LNCAP (cell line): Measurements from ENCODE around the gene GALNT2.

Experiments
- TF ChIP-seq, protein P1 (sequence below): fragments of 450-650 bp; IDR thresholded peaks from 2 replicates; pipeline ENCODE4 v1.5.1; 2017; ENCODE audit warnings: mild to moderate bottlenecking

The GALNT2 gene

DNA sequence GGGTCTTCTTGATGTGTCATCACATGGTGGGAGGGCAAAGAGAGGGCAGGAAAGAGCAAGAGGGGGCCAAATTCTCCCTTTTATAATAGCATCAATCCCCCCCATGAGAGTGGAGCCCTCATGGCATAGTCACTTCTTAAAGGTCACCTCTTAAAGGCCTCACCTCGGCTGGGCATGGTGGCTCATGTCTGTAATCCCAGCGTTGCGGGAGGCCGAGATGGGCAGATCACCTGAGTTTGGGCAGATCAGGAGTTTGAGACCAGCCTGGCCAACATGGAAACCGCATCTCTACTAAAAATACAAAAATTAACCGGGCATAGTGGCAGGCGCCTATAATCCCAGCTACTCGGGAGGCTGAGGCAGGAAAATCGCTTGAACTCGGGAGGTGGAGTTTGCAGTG lies 189.0 kb downstream of the GALNT2 start:
- TF ChIP-seq, protein P1, sequence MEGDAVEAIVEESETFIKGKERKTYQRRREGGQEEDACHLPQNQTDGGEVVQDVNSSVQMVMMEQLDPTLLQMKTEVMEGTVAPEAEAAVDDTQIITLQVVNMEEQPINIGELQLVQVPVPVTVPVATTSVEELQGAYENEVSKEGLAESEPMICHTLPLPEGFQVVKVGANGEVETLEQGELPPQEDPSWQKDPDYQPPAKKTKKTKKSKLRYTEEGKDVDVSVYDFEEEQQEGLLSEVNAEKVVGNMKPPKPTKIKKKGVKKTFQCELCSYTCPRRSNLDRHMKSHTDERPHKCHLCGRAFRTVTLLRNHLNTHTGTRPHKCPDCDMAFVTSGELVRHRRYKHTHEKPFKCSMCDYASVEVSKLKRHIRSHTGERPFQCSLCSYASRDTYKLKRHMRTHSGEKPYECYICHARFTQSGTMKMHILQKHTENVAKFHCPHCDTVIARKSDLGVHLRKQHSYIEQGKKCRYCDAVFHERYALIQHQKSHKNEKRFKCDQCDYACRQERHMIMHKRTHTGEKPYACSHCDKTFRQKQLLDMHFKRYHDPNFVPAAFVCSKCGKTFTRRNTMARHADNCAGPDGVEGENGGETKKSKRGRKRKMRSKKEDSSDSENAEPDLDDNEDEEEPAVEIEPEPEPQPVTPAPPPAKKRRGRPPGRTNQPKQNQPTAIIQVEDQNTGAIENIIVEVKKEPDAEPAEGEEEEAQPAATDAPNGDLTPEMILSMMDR, result no peak

DNA sequence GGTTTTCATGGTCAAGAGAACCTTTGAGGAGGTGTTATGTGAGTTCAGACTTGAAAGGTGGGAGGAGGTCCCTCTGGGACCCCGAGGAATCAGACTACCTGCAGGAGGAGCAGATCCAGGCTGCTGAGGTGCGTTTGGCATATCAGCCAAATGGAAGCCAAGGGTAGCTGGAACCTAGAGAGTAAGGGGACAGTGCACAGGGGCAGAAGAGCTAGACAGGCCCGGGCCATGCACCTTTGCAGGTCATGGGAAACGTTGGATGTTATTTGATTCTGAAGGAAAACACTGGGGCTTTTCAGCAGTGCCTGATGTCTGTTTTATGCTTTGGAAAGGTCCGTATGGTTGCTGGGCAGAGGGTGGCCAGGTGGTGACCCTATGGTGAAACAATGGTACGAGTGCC lies 189.9 kb downstream of the GALNT2 start:
- TF ChIP-seq, protein P1, result no peak

DNA sequence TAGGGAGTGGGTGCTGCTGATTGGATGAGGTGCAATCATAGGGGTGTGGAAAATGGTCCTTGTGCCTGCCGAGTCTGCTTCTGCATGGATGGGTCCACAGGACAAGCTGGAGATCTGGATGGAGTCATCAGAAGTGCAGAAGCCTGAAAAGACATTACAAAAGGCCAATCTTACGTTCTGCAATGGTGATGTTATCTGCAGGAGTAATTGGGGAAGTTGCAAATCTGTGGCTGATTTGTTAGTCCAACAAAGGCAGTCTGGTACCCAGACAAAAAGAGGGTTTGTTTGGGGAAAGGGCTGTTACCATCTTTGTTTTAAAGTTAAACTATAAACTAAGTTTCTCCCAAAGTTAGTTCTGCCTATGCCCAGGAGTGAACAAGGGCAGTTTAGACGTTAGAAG lies 192.6 kb downstream of the GALNT2 start:
- TF ChIP-seq, protein P1, result no peak

DNA sequence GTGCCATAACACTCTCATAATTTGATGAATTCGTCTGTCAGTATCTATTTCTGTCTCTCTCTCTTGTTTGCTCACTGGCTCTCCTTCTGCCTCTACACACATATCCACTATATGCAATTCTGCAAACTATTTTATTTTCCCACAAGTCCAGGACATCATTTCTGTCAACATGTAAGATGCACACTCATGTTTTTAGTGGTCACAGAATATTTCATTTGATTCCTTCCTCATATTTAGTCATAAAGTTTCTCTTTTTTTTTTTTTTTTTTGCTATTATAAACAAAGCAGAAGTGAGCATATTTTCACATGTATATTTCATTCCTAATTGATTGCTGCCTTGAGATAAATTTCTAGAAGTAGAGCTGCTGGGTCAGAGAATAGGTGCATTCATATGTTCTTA lies 193.8 kb downstream of the GALNT2 start:
- TF ChIP-seq, protein P1, result no peak

DNA sequence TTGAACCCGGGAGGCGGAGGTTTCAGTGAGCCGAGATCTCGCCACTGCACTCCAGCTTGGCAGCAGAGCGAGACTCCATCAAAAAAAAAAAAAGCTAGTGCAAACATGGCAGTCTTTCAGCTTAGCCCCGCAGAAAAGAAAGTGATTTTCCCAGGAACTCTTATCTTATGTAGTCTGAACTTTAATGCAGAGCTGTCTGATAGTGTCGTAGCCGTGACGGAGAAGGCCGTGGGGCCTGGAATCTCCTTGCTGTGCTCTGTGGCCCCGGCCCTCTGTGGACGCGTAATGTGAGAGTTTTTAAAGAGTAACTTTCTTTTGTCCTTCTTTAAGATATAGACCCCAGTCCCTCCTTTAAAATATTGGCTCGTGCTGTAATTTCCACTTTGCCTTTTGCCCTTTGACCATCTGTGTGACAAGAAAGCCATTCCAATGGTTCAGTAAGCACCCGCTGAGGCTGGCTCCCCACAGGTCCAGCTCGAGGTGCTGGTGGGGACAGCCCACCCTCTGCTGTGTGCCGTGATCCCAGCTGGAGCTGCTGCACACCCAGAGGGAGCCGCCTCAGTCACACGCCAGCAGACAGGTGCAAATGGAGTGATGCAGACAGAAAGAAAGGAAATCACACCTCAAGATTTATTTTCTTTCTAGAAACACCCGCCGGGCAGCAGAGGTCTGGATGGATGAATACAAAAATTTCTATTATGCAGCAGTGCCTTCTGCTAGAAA lies 195.1 kb downstream of the GALNT2 start:
- TF ChIP-seq, protein P1, result no peak

DNA sequence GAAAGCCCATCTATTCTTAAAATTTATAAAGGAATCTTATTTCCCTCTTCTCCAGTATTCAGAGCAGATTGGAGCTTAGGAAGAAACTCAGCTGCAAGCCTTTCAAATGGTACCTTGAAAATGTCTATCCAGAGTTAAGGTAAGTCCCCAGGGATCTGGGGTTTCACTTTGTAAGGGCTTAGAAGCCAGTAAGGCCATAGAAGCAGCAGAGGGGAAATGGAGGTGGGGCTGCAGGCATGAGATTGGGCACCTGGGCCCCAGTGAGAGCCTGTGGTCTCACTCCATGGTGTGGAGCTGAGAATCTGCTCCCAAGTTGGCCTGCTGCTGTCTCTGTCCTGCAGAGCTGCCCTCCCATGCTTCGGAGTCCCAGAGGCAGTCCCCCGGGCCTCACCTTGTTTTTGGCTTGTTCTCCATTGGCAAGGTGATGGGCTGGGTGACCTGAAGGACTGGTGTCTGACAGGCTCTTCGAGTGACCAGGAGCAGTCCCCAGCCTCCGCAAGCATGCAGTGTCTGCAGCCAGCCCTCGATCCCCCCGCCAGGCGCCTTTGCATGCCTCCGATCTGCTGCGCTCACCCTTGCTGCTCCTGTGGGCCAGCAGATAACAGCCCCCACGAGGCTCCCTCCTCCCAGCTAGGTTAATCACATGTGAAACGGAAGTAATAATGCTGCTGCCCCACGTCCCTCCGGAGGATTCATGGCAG lies 196.0 kb downstream of the GALNT2 start:
- TF ChIP-seq, protein P1, result no peak

DNA sequence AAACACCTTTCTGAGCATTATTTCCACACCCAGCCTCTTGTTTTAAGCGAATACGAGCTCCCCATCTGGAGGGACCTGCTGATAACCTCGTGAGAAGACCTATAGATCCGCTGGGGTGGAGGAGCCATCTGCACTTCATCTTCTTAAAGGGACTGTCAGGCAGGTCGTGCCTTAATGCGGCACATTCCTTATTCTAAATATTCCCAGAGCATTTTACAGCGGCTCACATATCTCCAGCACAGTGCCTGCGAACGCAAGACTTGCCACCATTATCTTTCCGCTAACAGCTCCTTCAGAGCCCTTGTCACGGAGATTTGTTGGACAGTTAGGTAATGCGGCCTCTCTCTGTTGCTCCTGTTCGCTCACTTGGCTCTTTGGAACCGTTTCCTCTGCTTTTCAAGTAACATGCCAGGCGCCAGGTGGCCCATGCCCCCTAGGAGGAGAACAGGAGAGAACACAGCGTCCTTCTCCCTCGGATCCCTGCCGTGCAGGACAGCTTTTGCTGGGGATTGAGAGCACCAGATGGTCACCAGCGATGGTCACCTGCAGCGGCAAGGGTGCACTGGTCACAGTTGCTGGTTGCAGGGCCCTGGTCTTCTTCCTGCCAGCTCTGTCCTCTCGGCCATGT lies 196.6 kb downstream of the GALNT2 start:
- TF ChIP-seq, protein P1, result no peak
